Activated naive CD4-positive, alpha-beta T cell treated with anti-CD3 and anti-CD28 coated beads for 36 hours (primary cell): Measurements from ENCODE around the gene OSBPL6. TPM values are rescaled to one million over a fixed set of nuclear protein-coding genes. Genes with fewer than 3 reads are reported as not detected.
A peak's percentile ranks its signal among the peaks of the same experiment; 100 is the strongest.
"Not testable (repeated sequence)": the region's sequence is repeated elsewhere in the genome, so short reads cannot be mapped to it uniquely, and the experiment has no call there.

Experiments used
- CTCF ChIA-PET: fragments of 350-600 bp; sonication (Branson Sonifier 250); formaldehyde crosslinking; loops from one replicate; lab custom pipeline; 2021; ENCODE audit warnings: antibody characterized with exemption; lab: Charles Lee
- DNase-seq: peaks from one replicate; pipeline ENCODE4 v3.0.0-alpha.2; 2020
- H3K27ac Mint-ChIP-seq: one replicate; pipeline ENCODE4 v1.8.0; 2021; ENCODE audit warnings: mild to moderate bottlenecking, mixed read lengths
- H3K27me3 Mint-ChIP-seq: one replicate; pipeline ENCODE4 v1.8.0; 2021; ENCODE audit warnings: low read depth, mixed read lengths
- H3K36me3 Mint-ChIP-seq: one replicate; pipeline ENCODE4 v1.8.0; 2021; ENCODE audit warnings: low read depth, mixed read lengths
- H3K4me1 Mint-ChIP-seq: one replicate; pipeline ENCODE4 v1.8.0; 2021; ENCODE audit warnings: low read depth, mixed read lengths
- H3K4me3 Mint-ChIP-seq: one replicate; pipeline ENCODE4 v1.8.0; 2021; ENCODE audit warnings: mild to moderate bottlenecking, moderate library complexity, mixed read lengths
- H3K9me3 Mint-ChIP-seq: one replicate; pipeline ENCODE4 v1.8.0; 2021; ENCODE audit warnings: mixed read lengths
- intact Hi-C: fragments of 100-400 bp; cut with micrococcal nuclease; formaldehyde crosslinking; loops from one replicate; pipeline ENCODE4 v1.15.1; 2023
- total RNA-seq, 2 experiments: library from RNA; stranded (reverse); gene quantifications; one replicate each; pipeline ENCODE4 v1.2.3, GENCODE V29; 2021

OSBPL6 gene
- total RNA-seq, 2 experiments from 2014 or later, result 1.9 to 2.3 TPM

DNA sequence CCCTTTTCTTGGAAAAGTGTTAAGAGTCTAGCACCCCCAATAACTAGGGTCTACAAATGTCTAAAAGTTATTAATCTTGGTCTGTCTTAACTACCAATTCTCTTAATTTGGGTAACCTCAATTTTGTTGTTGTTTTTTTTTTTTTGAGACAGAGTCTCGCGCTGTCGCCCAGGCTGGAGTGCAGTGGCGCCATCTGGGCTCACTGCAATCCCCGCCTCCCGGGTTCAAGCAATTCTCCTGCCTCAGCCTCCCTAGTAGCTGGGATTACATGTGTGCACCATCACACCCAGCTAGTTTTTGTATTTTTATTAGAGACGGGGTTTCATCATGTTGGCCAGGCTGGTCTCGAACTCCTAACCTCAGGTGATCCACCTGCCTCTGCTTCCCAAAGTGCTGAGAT, 218.1 kb downstream of the OSBPL6 start:
- not testable (repeated sequence) for H3K27me3 Mint-ChIP-seq, DNase-seq, H3K9me3 Mint-ChIP-seq, H3K27ac Mint-ChIP-seq, H3K36me3 Mint-ChIP-seq, H3K4me3 Mint-ChIP-seq
- CTCF ChIA-PET, result interaction anchor here (0.7 to 5.8 kb wide), 4 partner anchors 16 to 607 kb away, joined by 3 to 59 read pairs (median 22); partner anchors contain the start of gene RBM45
- H3K4me1 Mint-ChIP-seq, result peaks cover 12% of the 10 kb centered on the region
- intact Hi-C loops, result loop anchor here (2.0 to 5.0 kb wide), 3 partner anchors 102 to 620 kb away; partner anchors contain the start of gene OSBPL6

DNA sequence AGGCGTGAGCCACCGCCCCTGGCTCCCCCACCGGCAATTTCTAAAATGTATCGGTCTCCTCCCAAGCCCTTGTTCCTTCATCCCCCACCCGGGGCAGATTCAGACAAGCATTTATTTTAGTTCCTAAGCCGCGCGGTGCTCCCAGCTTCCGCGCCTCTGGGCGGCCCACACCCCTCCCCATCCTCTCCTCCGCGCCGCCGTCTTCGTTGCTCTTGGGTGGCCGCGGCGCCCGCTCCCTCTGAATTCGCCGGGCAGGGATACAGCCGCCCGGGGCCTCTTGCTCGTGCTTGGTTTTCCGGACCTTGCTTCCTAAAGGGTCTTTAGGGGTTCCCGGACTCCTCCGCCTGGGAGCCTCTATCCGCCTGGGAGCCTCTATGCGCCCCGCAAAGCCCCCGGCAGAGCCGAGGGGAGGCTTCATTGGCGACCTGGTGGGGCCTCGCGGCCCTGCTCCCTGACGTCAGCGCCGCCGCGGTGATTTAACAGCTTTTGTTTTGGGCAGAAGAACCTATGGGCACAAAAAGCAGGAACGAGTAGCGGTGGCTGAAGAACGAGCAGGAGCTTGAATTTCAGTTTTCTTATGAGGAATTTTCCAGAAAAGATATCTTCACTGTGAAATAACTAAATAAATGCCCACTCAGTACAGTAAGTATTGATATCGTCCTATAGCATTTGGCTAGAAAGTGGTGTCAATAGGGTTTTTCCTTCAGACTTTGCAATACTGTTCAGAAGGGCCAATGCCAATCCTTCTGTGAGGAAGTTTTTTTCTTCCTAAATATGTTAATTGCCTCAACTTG, 219.4 kb downstream of the OSBPL6 start:
- Mint-ChIP-seq H3K4me1 (peaks cover 12% of the 10 kb centered on the region), H3K4me3 (peak overlapping the region; percentile 79), H3K36me3 (no peaks in the 10 kb centered on the region), H3K27ac (peak overlapping the region; percentile 90), H3K27me3 (no peaks in the 10 kb centered on the region), H3K9me3 (no peaks in the 10 kb centered on the region)
- intact Hi-C loops, result loop anchor here (1.0 to 5.0 kb wide), 10 partner anchors 16 to 619 kb away; partner anchors contain the start of genes FKBP7, OSBPL6, PJVK and PRKRA
- DNase-seq, result peak; percentile 76
- CTCF ChIA-PET, result interaction anchor here (0.6 to 5.8 kb wide), 12 partner anchors 8 to 302 kb away, joined by 3 to 59 read pairs (median 6); partner anchors contain the start of gene RBM45

DNA sequence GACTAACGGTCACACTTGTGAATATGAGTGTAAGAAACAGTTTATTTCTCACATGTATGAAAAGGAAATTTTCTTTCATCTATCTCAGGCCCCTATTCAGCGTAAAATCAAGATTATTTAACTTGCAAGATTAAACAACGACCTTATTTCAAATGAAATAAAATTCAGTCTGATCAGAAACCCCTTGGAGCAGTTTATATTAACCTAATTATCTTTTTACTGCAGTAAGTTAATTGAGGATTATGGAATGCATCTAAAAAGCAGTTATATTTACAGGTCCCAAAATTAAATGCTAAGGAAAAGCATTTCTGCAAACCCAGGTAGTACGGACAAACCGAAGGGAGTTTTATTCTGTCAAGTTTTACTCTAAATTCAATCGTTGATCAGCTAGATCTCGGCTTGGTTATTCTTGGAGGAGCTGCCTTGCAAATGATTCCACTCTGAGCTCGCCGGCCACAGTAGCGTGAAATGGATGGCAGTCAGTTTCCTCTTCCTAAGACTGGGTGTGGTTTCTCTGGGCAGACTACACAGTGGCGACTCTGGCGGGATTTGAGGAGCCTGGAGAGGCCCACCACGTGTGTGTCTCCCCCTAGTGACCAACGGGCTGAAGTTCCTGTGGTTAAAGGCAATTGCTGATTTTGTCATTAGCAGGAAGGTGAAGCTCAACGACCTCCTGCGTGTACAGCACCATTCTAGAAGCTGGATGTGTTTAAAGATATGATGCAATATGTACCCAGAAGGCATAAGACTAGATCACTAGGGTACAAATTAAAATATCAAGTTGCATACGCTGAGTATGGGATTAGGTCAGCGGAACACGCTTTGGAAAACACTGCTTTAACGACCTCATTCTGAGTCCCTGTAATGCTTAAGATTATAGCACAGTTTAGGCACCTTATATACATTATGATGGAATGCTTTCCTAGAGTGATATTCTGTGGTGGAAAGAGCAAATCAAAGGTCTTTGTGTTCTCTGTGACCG, 220.2 kb downstream of the OSBPL6 start:
- Mint-ChIP-seq H3K36me3 (no peaks in the 10 kb centered on the region), H3K27me3 (no peaks in the 10 kb centered on the region), H3K27ac (peak overlapping the region; percentile 90), H3K4me3 (peak overlapping the region; percentile 79), H3K4me1 (peaks cover 12% of the 10 kb centered on the region), H3K9me3 (no peaks in the 10 kb centered on the region)
- CTCF ChIA-PET, result interaction anchor here (0.6 to 5.8 kb wide), 21 partner anchors 9 to 303 kb away, joined by 3 to 59 read pairs (median 4); partner anchors contain the start of genes PJVK, PRKRA and RBM45
- intact Hi-C loops, result loop anchor here (1.0 to 5.0 kb wide), 8 partner anchors 17 to 618 kb away; partner anchors contain the start of genes FKBP7, PJVK, PRKRA and RBM45
- peak; percentile 93 for DNase-seq

DNA sequence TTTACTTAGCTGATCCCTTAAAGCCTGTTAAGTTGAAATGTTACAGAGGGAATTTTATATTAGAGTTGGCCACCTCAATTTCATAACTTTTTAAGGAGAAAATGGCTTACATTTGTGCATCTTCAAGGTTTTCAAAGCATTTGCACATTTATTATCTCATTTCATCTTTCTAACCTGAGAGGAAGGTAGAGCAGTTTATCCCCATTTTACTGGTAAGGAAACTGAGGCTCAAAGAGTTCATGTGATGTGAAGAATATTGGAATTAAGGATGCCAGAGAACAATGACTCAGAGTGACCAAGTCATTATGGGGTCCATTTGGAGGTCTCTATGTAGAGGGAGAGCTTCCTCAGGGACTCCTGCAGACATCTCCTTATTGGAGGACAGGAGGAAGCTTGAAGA, 221.7 kb downstream of the OSBPL6 start:
- intact Hi-C loops, result no loop called here
- Mint-ChIP-seq H3K36me3 (no peaks in the 10 kb centered on the region), H3K4me3 (no peak overlapping the region), H3K4me1 (peaks cover 12% of the 10 kb centered on the region), H3K9me3 (no peaks in the 10 kb centered on the region), H3K27me3 (no peaks in the 10 kb centered on the region), H3K27ac (no peak overlapping the region)
- CTCF ChIA-PET, result interaction anchor here (0.6 to 5.8 kb wide), 3 partner anchors 19 to 304 kb away, joined by 3 to 59 read pairs (median 40); partner anchors contain the start of gene RBM45
- DNase-seq, result no peak

DNA sequence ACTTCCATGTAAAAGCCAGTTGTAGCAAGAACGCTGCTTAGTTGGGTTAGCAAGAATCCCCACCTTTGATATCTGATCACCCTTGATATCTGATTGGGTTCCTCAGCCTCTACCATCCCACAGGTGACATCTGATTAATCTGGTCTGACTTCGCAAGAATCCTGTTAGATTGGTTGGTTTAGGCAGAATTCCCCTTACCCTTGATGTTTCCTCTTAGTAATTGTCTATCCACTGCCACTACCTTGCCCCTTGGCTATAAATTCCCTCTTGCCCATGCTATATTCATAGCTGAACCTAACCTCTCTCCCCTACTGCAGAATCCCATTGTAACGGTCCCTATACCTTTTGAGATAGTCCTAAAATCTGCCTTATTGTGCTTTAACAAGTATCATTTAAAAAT, 223.6 kb downstream of the OSBPL6 start:
- no peaks in the 10 kb centered on the region for H3K9me3 Mint-ChIP-seq
- peaks cover 4% of the 10 kb centered on the region for H3K36me3 Mint-ChIP-seq
- no peak for DNase-seq
- intact Hi-C loops, result no loop called here
- CTCF ChIA-PET, result interaction anchor here (2.3 to 5.8 kb wide), 2 partner anchors 13 to 21 kb away, joined by 7 to 59 read pairs; no protein-coding TSS in a partner anchor
- peaks cover 12% of the 10 kb centered on the region for H3K4me1 Mint-ChIP-seq
- H3K27ac Mint-ChIP-seq, result no peak overlapping the region
- H3K27me3 Mint-ChIP-seq, result no peaks in the 10 kb centered on the region
- H3K4me3 Mint-ChIP-seq, result no peak overlapping the region

DNA sequence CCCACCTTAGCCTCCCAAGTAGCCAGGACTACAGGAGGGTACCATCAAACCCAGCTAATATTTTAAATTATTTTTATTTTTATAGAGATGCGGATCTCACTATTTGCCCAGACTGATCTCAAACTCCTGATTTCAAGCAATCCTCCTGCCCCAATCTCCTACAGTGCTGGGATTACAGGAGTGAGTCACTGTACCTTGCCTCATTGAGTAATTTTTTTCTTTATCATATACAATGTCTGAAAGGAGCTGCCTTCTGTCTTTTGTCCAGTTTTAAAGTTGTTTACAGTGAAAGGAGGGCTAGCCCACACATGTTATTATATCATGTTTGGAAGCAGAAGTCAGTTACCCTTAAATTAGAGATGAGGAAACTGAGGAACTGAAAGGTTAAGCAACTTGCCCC, 224.1 kb downstream of the OSBPL6 start:
- no peak overlapping the region for H3K4me3 Mint-ChIP-seq
- H3K27ac Mint-ChIP-seq, result no peak overlapping the region
- H3K9me3 Mint-ChIP-seq, result no peaks in the 10 kb centered on the region
- CTCF ChIA-PET, result interaction anchor here (1.0 to 2.3 kb wide), 5 partner anchors 13 to 30 kb away, joined by 4 to 9 read pairs (median 4); no protein-coding TSS in a partner anchor
- H3K27me3 Mint-ChIP-seq, result no peaks in the 10 kb centered on the region
- intact Hi-C loops, result no loop called here
- H3K36me3 Mint-ChIP-seq, result peaks cover 4% of the 10 kb centered on the region
- DNase-seq, result no peak
- H3K4me1 Mint-ChIP-seq, result peaks cover 7% of the 10 kb centered on the region

DNA sequence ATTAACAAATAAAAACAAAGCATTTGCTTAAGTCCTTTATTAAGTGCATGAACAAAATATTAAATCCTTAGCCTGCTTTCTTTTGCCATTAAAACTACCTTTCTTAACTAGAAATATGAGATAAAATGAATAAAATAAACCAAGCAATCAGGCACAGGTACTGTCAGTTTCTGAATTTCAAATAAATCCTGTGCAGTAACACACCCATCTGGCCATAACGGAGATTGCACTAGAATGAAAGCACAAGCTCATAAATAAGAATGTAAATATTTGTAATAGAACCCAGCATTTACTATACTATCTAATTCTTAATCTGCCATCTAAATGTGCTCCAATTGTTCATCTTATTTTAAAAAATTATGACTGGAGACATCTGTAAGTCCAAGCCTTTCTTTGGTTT, 224.8 kb downstream of the OSBPL6 start:
- no peak for DNase-seq
- Mint-ChIP-seq H3K9me3 (peaks cover under 1% of the 10 kb centered on the region), H3K27ac (no peak overlapping the region), H3K4me3 (no peak overlapping the region), H3K36me3 (peaks cover 9% of the 10 kb centered on the region), H3K4me1 (peaks cover 7% of the 10 kb centered on the region), H3K27me3 (no peaks in the 10 kb centered on the region)
- CTCF ChIA-PET, result interaction anchor here (1.0 to 2.3 kb wide), 7 partner anchors 12 to 55 kb away, joined by 3 to 9 read pairs (median 4); no protein-coding TSS in a partner anchor
- intact Hi-C loops, result no loop called here

DNA sequence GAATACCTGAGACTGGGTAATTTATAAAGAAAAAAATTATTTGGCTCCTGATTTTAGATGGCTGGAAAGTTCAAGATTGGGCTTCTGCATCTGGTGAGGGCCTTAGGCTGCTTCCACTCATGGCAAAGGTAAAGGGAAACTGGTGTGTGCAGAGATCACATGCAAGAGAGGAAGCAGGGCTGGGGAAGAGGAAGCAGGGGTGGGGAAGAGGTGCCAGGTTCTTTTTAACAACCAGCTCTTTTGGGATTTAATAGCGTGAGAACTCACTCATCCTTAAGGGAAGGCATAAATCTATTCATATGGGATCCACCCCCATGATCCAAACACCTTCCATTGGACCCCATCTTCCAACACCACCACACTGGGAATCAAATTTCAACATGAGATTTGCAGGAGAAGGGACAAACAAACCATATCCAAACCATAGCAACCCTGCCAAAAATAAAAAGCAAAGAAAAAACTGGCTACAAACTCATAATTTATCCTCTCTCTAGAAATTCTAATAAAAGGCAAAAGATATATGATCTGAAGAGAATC, 226.2 kb downstream of the OSBPL6 start:
- peaks cover 14% of the 10 kb centered on the region for H3K9me3 Mint-ChIP-seq
- H3K27ac Mint-ChIP-seq, result no peak overlapping the region
- H3K36me3 Mint-ChIP-seq, result peaks cover 20% of the 10 kb centered on the region
- no peak overlapping the region for H3K4me3 Mint-ChIP-seq
- H3K27me3 Mint-ChIP-seq, result no peaks in the 10 kb centered on the region
- no peak for DNase-seq
- intact Hi-C loops, result no loop called here
- CTCF ChIA-PET, result interaction anchor here (0.7 to 1.7 kb wide), 4 partner anchors 24 to 436 kb away, joined by 3 to 9 read pairs (median 5); partner anchors contain the start of gene RBM45
- no peaks in the 10 kb centered on the region for H3K4me1 Mint-ChIP-seq

DNA sequence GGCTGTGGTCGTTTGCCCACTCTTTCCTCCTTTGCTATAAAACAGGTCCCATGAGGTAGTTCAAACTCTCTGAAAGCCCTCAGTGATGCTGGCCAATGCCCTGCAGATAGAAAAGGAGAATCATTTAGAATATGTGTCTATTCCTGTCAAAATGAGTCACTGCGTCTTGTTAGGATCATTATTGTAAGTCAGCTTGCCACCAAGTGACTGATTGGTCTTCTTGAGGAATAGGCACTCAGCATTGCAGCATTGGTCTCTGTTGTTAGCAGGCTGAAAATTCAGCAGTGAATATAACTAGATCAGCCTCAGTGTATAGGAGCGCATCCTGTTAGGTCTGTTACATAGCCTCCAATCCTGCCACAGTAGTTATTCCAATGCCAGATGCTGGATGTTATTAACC, 227.8 kb downstream of the OSBPL6 start:
- DNase-seq, result no peak
- Mint-ChIP-seq H3K9me3 (peaks cover 23% of the 10 kb centered on the region), H3K4me1 (no peaks in the 10 kb centered on the region), H3K4me3 (no peak overlapping the region), H3K27ac (no peak overlapping the region), H3K36me3 (peaks cover 34% of the 10 kb centered on the region), H3K27me3 (no peaks in the 10 kb centered on the region)
- intact Hi-C loops, result no loop called here
- CTCF ChIA-PET, result no interaction called here

DNA sequence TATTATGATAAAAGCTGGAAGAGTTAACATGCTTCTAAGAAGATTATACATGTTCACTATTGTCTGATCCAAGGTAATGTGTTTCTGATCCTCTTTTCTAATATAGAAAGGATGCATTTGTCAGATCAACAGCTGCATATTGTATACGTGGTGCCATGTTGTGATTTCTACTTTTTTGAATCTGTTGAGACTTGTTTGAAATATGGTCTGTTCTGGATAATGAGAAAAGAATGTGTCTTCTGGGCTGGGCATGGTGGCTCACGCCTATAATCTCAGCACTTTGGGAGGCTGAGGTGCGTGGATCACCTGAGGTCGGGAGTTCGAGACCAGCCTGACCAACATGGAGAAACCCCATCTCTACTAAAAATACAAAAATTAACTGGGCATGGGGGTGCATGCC, 229.4 kb downstream of the OSBPL6 start:
- H3K36me3 Mint-ChIP-seq, result peaks cover 48% of the 10 kb centered on the region

DNA sequence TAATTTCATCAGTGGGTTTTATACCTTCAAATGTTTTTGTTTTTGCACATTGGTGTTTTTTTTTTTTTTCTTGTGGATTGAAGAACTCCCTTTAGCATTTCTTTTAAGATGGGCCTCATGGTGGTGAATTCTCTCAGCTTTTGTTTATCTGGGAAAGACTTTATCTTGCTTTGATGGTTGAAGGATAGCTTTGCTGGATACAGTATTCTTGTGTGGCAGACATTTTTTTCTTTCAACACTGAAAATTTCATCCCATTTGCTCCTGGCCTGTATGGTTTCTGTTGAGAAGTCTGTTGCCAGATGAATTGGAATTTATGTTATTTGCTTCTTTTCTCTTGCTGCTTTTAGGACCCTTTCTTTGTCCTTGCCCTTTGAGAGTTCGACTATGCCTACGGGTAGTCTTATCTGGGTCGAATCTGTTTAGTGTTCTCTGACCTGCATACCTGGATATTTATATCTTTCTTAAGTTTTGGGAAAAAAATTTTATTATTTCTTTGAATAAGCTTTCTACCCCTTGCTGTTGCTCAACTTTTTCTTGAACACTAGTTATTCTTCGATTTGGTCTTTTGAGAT, 231.0 kb downstream of the OSBPL6 start:
- H3K36me3 Mint-ChIP-seq, result peaks cover 59% of the 10 kb centered on the region
- peaks cover 24% of the 10 kb centered on the region for H3K9me3 Mint-ChIP-seq
- CTCF ChIA-PET, result no interaction called here
- no peak overlapping the region for H3K27ac Mint-ChIP-seq
- no peaks in the 10 kb centered on the region for H3K27me3 Mint-ChIP-seq
- H3K4me1 Mint-ChIP-seq, result no peaks in the 10 kb centered on the region
- no peak overlapping the region for H3K4me3 Mint-ChIP-seq
- DNase-seq, result no peak
- intact Hi-C loops, result no loop called here

More for the DNA sequence above, 229.4 kb downstream of the OSBPL6 start:
- peaks cover 24% of the 10 kb centered on the region for H3K9me3 Mint-ChIP-seq
- CTCF ChIA-PET, result interaction anchor here (0.8 kb wide), 1 partner anchor 9 kb away, joined by 4 read pairs; no protein-coding TSS in a partner anchor
- H3K4me3 Mint-ChIP-seq, DNase-seq, H3K27me3 Mint-ChIP-seq, intact Hi-C loops, H3K4me1 Mint-ChIP-seq, H3K27ac Mint-ChIP-seq: not testable (repeated sequence)
